B cell (primary cell): Measurements from ENCODE around the gene RREB1. TPM values are rescaled to one million over a fixed set of nuclear protein-coding genes. Genes with fewer than 3 reads are reported as not detected.

Experiments used
- ATAC-seq: fragments of 200-7000 bp; cut with Tn5 transposase; one replicate; pipeline ENCODE4 v1.10.0; 2021; ENCODE audit warnings: low read depth, mild to moderate bottlenecking, moderate number of reproducible peaks, moderate library complexity
- CTCF ChIA-PET: fragments of 350-600 bp; sonication (Branson Sonifier 250); formaldehyde crosslinking; loops from one replicate; lab custom pipeline; 2021; ENCODE audit warnings: antibody characterized with exemption, inconsistent platforms; lab: Charles Lee
- POLR2A ChIA-PET: fragments of 350-600 bp; sonication (Branson Sonifier 250); formaldehyde crosslinking; loops from one replicate; lab custom pipeline; 2021; ENCODE audit warnings: antibody characterized with exemption; lab: Charles Lee
- DNase-seq: peaks from one replicate; pipeline ENCODE4 v3.0.0; 2013
- H2AFZ ChIP-seq: 2 replicates; pipeline ENCODE4 v1.6.1; 2012; ENCODE audit warnings: mild to moderate bottlenecking, low read depth, low read length; ENCODE audit not compliant: insufficient read depth, poor library complexity, severe bottlenecking
- H3K27ac ChIP-seq, 2 donors: 1 replicate in 1 of 2; 2 replicates in 1 of 2; pipeline ENCODE4 v1.5.1; 2012 to 2013; ENCODE audit warnings: low read length in 2 of 2, mild to moderate bottlenecking in 2 of 2, moderate library complexity in 1 of 2
- H3K27me3 ChIP-seq, 4 experiments: fragments of 200-600 bp in 1 of 4; sonication (generic) in 1 of 4; replicated peaks in 1 of 4; 1 replicate in 2 of 4; 2 replicates in 2 of 4; pipeline versions ENCODE4 v1.6.1 to v1.7.0; 2013 to 2016; ENCODE audit warnings: low read length in 3 of 4, mild to moderate bottlenecking in 2 of 4, mixed read lengths in 1 of 4, moderate library complexity in 1 of 4; ENCODE audit not compliant: insufficient read depth in 4 of 4, control insufficient read depth in 3 of 4; ENCODE audit errors: control extremely low read depth in 1 of 4
- H3K36me3 ChIP-seq, 2 experiments: replicated peaks in 1 of 2; 1 replicate in 1 of 2; 2 replicates in 1 of 2; pipeline versions ENCODE4 v1.6.1 to v1.7.1; 2013; ENCODE audit warnings: low read length in 1 of 2; ENCODE audit not compliant: insufficient read depth in 2 of 2, control insufficient read depth in 1 of 2; ENCODE audit errors: control extremely low read depth in 1 of 2, extremely low read depth in 1 of 2
- H3K4me1 ChIP-seq, 2 donors: fragments of 200-600 bp in 1 of 2; sonication (generic) in 1 of 2; 1 replicate in 1 of 2; 2 replicates in 1 of 2; pipeline versions ENCODE4 v1.5.1 to v1.6.1; 2013 to 2017; ENCODE audit warnings: low read length in 2 of 2; ENCODE audit not compliant: control insufficient read depth in 2 of 2, insufficient read depth in 2 of 2
- H3K4me2 ChIP-seq: replicated peaks from 2 replicates; pipeline ENCODE3; 2012; ENCODE audit warnings: mild to moderate bottlenecking, low read depth, low read length; ENCODE audit not compliant: poor library complexity, severe bottlenecking
- H3K4me3 ChIP-seq, 5 experiments: fragments of 200-600 bp in 1 of 5; sonication (generic) in 1 of 5; 1 replicate in 3 of 5; 2 replicates in 2 of 5; pipeline versions ENCODE4 v1.5.1 to v1.7.0; 2011 to 2016; ENCODE audit warnings: low read length in 4 of 5, mild to moderate bottlenecking in 4 of 5, low read depth in 2 of 5, control low read depth in 1 of 5, moderate library complexity in 1 of 5; ENCODE audit not compliant: insufficient read depth in 1 of 5; ENCODE audit errors: control extremely low read depth in 1 of 5, extremely low read depth in 1 of 5
- H3K79me2 ChIP-seq: fragments of 200-600 bp; sonication (generic); one replicate; pipeline ENCODE4 v1.6.0; 2016; ENCODE audit warnings: low read length; ENCODE audit not compliant: control insufficient read depth, insufficient read depth
- H3K9ac ChIP-seq: fragments of 200-600 bp; sonication (generic); 2 replicates; pipeline ENCODE4 v1.6.1; 2017; ENCODE audit warnings: mild to moderate bottlenecking, low read length, moderate library complexity
- H3K9me3 ChIP-seq, 3 donors: one replicate each; pipeline versions ENCODE4 v1.6.1 to v1.7.1; 2013; ENCODE audit warnings: low read length in 2 of 3; ENCODE audit not compliant: control insufficient read depth in 2 of 3, insufficient read depth in 1 of 3; ENCODE audit errors: control extremely low read depth in 1 of 3
- H4K20me1 ChIP-seq: 2 replicates; pipeline ENCODE4 v1.6.0; 2012; ENCODE audit warnings: mild to moderate bottlenecking, low read length; ENCODE audit not compliant: insufficient read depth, control insufficient read depth, poor library complexity, severe bottlenecking
- H3K27ac Mint-ChIP-seq: one replicate; pipeline ENCODE4 v1.8.0; 2021; ENCODE audit warnings: mixed read lengths
- H3K27me3 Mint-ChIP-seq: one replicate; pipeline ENCODE4 v1.8.0; 2021; ENCODE audit warnings: mixed read lengths
- H3K4me1 Mint-ChIP-seq: one replicate; pipeline ENCODE4 v1.8.0; 2021; ENCODE audit warnings: mixed read lengths
- H3K4me3 Mint-ChIP-seq: one replicate; pipeline ENCODE4 v1.8.0; 2021; ENCODE audit warnings: mixed read lengths
- H3K9me3 Mint-ChIP-seq: one replicate; pipeline ENCODE4 v1.8.0; 2022; ENCODE audit warnings: mixed read lengths; ENCODE audit not compliant: insufficient read depth
- CTCF ChIP-seq: fragments of 200-600 bp; IDR thresholded peaks from one replicate; pipeline ENCODE4 v1.8.0; 2022; ENCODE audit warnings: antibody characterized with exemption, mild to moderate bottlenecking
- EZH2 ChIP-seq: IDR thresholded peaks from 2 replicates; pipeline ENCODE4 v1.6.1; 2012; ENCODE audit warnings: borderline replicate concordance, low read depth, mild to moderate bottlenecking, moderate library complexity, low read length; ENCODE audit not compliant: insufficient read depth, poor library complexity, severe bottlenecking
- WGBS: methylation state at CpG from one replicate; pipeline ENCODE4 v1.1.5; 2013; ENCODE audit warnings: missing lambda C conversion rate; ENCODE audit not compliant: insufficient coverage; 5-methylcytosine and 5-hydroxymethylcytosine counted together
- intact Hi-C: fragments of 100-400 bp; cut with micrococcal nuclease; formaldehyde crosslinking; loops from one replicate; pipeline ENCODE4 v1.10.0; 2022
- polyA plus RNA-seq: library from polyadenylated mRNA; depleted of rRNA; stranded (reverse); fragments of >200 nt; gene quantifications from 2 replicates; pipeline ENCODE4 v1.2.3, GENCODE V29; 2012
- total RNA-seq, 2 donors: library from RNA; stranded (reverse); fragments of 120-200 nt in 1 of 2; gene quantifications; 1 replicate in 1 of 2; 2 replicates in 1 of 2; pipeline versions ENCODE4 v1.2.3 to v1.2.4, GENCODE V29; 2013 to 2022

Gene RREB1
- total and polyA plus RNA-seq, 2 donors (not counting 1 experiment from before 2014, with no cell fraction given), result 10.4 to 58.6 TPM

GRCh38 chr6:7251646-7252260 is 144.0 kb downstream of the RREB1 start:
- POLR2A ChIA-PET, result no interaction called here
- Histone ChIP-seq H3K4me2 (no peak overlapping the region), H2AFZ (no peak overlapping the region)

More at GRCh38 chr6:7251646-7252260, 144.0 kb downstream of the RREB1 start:
- WGBS, result 93% methylated on average over 6 of the region's 6 CpGs
- H3K27ac Mint-ChIP-seq, result no peak overlapping the region
- DNase-seq (no peak), ATAC-seq (no peak)
- intact Hi-C loops, result no loop called here
- Histone ChIP-seq H3K9me3 (peaks cover 0 to 7% (median 4%) of the 10 kb centered on the region in 3 donors), H3K4me3 (no peak overlapping the region), H3K27ac (no peak overlapping the region), H3K9ac (no peak overlapping the region), H3K36me3 (peaks cover 0 to 56% of the 10 kb centered on the region in 2 experiments), H4K20me1 (peaks cover 15% of the 10 kb centered on the region), H3K4me1 (peaks cover 0 to 8% of the 10 kb centered on the region in 2 donors), H3K79me2 (no peaks in the 10 kb centered on the region), H3K27me3 (no peaks in the 10 kb centered on the region)
- H3K4me1 Mint-ChIP-seq, result peaks cover 19% of the 10 kb centered on the region
- no peaks in the 10 kb centered on the region for H3K27me3 Mint-ChIP-seq
- CTCF ChIA-PET, result interaction anchor here (1.2 to 1.5 kb wide), 4 partner anchors 8 to 501 kb away, joined by 4 to 9 read pairs (median 4); no protein-coding TSS in a partner anchor
- no peak overlapping the region for H3K4me3 Mint-ChIP-seq
- TF ChIP-seq EZH2, result no peak
- TF ChIP-seq CTCF, result no peak
- no peaks in the 10 kb centered on the region for H3K9me3 Mint-ChIP-seq
